ENCODE results near the gene GRK5. TPM values are rescaled to one million over a fixed set of nuclear protein-coding genes. Genes with fewer than 3 reads are reported as not detected.

Gene GRK5
- total and polyA plus RNA-seq, 2 donors = 23.8 to 27.0 TPM

DNA sequence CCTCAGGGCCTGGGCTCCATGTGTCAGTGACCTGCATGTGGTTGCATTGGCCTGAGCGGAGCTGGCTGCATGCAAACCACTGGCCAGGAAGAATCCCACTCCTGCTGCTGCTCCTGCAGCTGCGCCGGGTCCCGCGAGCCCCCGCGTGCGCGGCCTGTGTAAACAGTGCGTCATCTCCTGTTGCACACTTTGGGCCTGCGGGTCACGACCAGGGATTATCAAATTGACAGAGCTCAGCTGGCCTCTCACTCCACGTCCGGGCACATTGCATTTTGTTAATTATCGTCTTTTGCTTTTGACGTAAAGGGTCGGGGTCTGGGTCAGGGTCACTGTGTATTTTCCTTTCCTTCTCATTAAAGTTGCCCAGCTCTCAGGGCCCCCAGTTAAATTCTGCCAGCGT is 202.5 kb downstream of the GRK5 start:
- 57% methylated on average over 18 of the region's 18 CpGs for WGBS
- Histone ChIP-seq H3K4me3 (ENCODE audit: low read depth, low read length) (no peak overlapping the region), H3K27ac (ENCODE audit: low read depth) (peak overlapping the region; percentile 52), H3K4me1 (ENCODE audit: insufficient read depth) (no peaks in the 10 kb centered on the region), H3K36me3 (ENCODE audit: insufficient read depth) (no peaks in the 10 kb centered on the region)
- DNase-seq (ENCODE audit: extremely low spot score) = no peak

GRCh38 chr10:119410361-119411116 is 203.2 kb downstream of the GRK5 start:
- H3K36me3 ChIP-seq (ENCODE audit: insufficient read depth) = no peaks in the 10 kb centered on the region
- no peaks in the 10 kb centered on the region for H3K4me1 ChIP-seq (ENCODE audit: insufficient read depth)
- H3K4me3 ChIP-seq (ENCODE audit: low read depth, low read length) = no peak overlapping the region
- peak overlapping the region; percentile 52 for H3K27ac ChIP-seq (ENCODE audit: low read depth)
- no peak for DNase-seq (ENCODE audit: extremely low spot score)
- WGBS = 87% methylated on average over 9 of the region's 9 CpGs

GRCh38 chr10:119412244-119413092 is 205.1 kb downstream of the GRK5 start:
- DNase-seq (ENCODE audit: extremely low spot score) = no peak
- no peak overlapping the region for H3K4me3 ChIP-seq (ENCODE audit: low read depth, low read length)
- 32% methylated on average over 31 of the region's 31 CpGs for WGBS
- H3K4me1 ChIP-seq (ENCODE audit: insufficient read depth) = no peaks in the 10 kb centered on the region
- no peak overlapping the region for H3K27ac ChIP-seq (ENCODE audit: low read depth)
- H3K36me3 ChIP-seq (ENCODE audit: insufficient read depth) = no peaks in the 10 kb centered on the region

DNA sequence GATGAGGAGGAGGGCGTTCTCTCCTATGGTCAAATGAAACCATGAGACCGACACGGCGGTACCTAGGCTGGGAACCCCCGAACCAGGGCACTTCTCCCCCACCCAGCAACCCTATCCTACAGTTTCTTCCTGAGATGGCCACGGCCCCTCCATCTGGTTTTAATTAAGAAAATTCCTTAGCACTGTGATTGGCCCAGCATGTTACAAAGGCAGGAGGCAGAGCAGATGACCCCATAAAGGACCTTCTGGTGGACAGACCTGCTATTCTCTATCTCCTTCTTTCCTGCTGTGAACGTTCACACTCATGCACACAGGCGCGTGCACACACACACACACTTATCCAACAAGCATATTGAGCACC is 205.7 kb downstream of the GRK5 start:
- no peak for DNase-seq (ENCODE audit: extremely low spot score)
- Histone ChIP-seq H3K27ac (ENCODE audit: low read depth) (no peak overlapping the region), H3K36me3 (ENCODE audit: insufficient read depth) (no peaks in the 10 kb centered on the region), H3K4me3 (ENCODE audit: low read depth, low read length) (no peak overlapping the region), H3K4me1 (ENCODE audit: insufficient read depth) (no peaks in the 10 kb centered on the region)
- WGBS = 87% methylated on average over 9 of the region's 9 CpGs

GRCh38 chr10:119413471-119414080 is 206.2 kb downstream of the GRK5 start:
- DNase-seq (ENCODE audit: extremely low spot score) = no peak
- Histone ChIP-seq H3K27ac (ENCODE audit: low read depth) (no peak overlapping the region), H3K4me3 (ENCODE audit: low read depth, low read length) (no peak overlapping the region), H3K4me1 (ENCODE audit: insufficient read depth) (no peaks in the 10 kb centered on the region), H3K36me3 (ENCODE audit: insufficient read depth) (no peaks in the 10 kb centered on the region)
- WGBS = 75% methylated on average over 20 of the region's 20 CpGs

DNA sequence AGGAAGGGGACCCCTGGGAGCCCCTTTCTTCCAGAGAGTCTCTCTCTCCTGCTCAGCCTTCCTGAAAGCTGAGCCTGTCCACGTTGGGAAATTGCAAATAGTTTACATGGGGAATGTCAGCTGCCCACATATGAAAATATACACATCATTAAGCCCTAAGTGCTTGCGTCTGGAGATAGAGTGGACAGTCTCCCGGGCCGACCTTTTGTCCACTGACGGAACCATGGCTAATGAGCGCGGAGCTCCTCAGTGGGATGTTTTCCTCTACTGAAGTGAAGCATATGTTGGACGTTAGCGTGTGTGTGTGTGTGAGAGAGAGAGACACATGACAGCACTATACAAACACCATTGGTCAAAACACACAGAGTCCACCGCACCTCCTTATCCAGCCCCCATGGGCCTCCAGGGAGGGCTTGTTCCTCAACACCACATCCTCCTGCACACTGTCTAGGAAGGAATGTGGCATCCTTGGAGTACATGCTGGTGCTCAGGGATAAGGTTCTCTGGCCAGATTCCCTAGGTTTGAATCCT is 206.8 kb downstream of the GRK5 start:
- 60% methylated on average over 10 of the region's 10 CpGs for WGBS
- no peaks in the 10 kb centered on the region for H3K36me3 ChIP-seq (ENCODE audit: insufficient read depth)
- DNase-seq (ENCODE audit: extremely low spot score) = no peak
- H3K4me1 ChIP-seq (ENCODE audit: insufficient read depth) = no peaks in the 10 kb centered on the region
- H3K27ac ChIP-seq (ENCODE audit: low read depth) = no peak overlapping the region
- no peak overlapping the region for H3K4me3 ChIP-seq (ENCODE audit: low read depth, low read length)

DNA sequence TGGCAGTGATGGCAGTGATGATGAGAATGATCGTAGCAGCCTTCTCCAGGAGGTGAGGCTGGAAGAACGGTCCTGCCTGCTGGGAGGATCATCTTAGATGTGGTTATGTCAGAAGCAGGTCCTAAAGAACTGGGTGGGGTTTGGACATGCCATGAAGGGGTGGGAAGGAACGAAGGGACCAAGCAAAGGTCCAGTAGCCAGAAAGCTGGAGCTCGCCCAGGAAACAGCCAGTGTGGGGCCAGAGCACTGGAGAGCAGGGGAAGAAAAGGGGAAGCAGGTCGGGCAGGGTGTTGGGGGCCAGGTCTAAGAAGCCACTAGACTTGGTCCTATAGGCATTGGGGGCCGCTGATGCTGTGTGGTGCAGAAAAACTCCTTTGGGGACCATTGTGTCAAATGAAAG is 207.8 kb downstream of the GRK5 start:
- H3K36me3 ChIP-seq (ENCODE audit: insufficient read depth) = no peaks in the 10 kb centered on the region
- DNase-seq (ENCODE audit: extremely low spot score) = no peak
- H3K4me3 ChIP-seq (ENCODE audit: low read depth, low read length) = no peak overlapping the region
- no peak overlapping the region for H3K27ac ChIP-seq (ENCODE audit: low read depth)
- WGBS = 91% methylated on average over 6 of the region's 6 CpGs
- no peaks in the 10 kb centered on the region for H3K4me1 ChIP-seq (ENCODE audit: insufficient read depth)

GRCh38 chr10:119415536-119416503 is 208.4 kb downstream of the GRK5 start:
- Histone ChIP-seq H3K36me3 (ENCODE audit: insufficient read depth) (no peaks in the 10 kb centered on the region), H3K27ac (ENCODE audit: low read depth) (no peak overlapping the region), H3K4me3 (ENCODE audit: low read depth, low read length) (no peak overlapping the region), H3K4me1 (ENCODE audit: insufficient read depth) (no peaks in the 10 kb centered on the region)
- DNase-seq (ENCODE audit: extremely low spot score) = no peak
- 93% methylated on average over 21 of the region's 21 CpGs for WGBS

GRCh38 chr10:119416855-119417254 is 209.5 kb downstream of the GRK5 start:
- DNase-seq (ENCODE audit: extremely low spot score) = no peak
- Histone ChIP-seq H3K4me3 (ENCODE audit: low read depth, low read length) (no peak overlapping the region), H3K27ac (ENCODE audit: low read depth) (no peak overlapping the region), H3K36me3 (ENCODE audit: insufficient read depth) (no peaks in the 10 kb centered on the region), H3K4me1 (ENCODE audit: insufficient read depth) (no peaks in the 10 kb centered on the region)
- WGBS = 63% methylated on average over 10 of the region's 10 CpGs

DNA sequence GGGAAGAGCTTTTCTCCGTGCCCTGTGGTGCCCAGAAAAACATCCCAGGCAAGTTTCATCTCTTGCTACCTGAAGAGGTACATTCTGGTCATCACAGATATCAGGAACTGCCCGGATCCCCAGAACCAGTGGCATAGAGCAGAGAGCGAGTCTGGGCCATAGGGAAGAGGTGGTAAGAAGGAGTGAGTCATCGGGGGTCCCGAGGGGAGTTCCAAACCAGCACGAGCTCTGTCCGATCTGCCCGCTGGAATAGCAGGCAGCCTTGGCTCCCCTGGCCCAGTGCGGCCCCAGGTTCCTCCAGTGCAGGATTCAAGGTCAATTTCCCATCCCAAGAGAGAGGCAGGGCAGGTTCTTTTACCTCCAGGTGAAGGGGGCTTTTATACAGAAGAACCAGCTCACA is 210.5 kb downstream of the GRK5 start:
- Histone ChIP-seq H3K4me3 (ENCODE audit: low read depth, low read length) (no peak overlapping the region), H3K27ac (ENCODE audit: low read depth) (no peak overlapping the region), H3K4me1 (ENCODE audit: insufficient read depth) (no peaks in the 10 kb centered on the region), H3K36me3 (ENCODE audit: insufficient read depth) (no peaks in the 10 kb centered on the region)
- 93% methylated on average over 9 of the region's 9 CpGs for WGBS
- no peak for DNase-seq (ENCODE audit: extremely low spot score)

DNA sequence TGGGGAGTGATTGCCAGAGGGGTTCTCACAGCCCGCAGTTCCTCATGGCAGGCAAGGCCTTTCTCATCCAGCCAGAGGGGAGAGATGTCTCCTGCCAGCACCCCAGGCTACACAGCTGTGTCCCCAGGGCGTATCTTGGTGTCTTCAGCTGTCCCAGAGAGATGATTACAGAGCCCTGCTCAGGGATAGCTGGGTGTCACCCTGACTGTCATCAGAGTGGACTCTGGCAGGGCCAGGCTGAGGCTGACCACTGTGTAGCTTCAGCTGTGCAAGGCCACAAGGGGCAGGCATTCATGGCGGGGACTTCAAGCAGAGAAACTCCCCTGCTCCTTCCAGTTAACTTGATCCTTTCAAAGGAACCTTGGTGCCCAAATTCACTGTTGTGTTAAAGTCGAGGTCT is 211.0 kb downstream of the GRK5 start:
- WGBS = 88% methylated on average over 4 of the region's 4 CpGs
- no peak for DNase-seq (ENCODE audit: extremely low spot score)

DNA sequence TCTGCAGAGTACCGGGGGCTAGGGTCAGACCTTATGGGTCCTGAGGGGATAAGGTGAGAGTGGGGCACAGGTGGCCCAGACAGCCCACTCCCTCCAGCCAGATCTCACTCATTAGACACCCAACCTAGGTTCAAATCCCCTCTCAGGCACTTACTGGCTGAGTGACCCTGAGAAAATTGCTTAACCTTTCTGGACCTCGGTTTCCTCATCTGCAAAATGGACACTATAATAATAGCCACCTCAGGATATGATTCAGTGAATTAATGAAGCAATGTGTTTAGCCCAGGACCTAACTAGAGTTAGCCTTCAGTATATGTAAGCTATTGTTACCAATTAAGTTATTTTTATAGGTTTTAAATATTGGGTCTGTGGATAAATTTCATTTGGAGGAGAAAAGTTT is 212.6 kb downstream of the GRK5 start:
- no peak overlapping the region for H3K4me3 ChIP-seq (ENCODE audit: low read depth, low read length)
- no peaks in the 10 kb centered on the region for H3K4me1 ChIP-seq (ENCODE audit: insufficient read depth)
- WGBS = 94% methylated on average over 2 of the region's 2 CpGs
- H3K27ac ChIP-seq (ENCODE audit: low read depth) = no peak overlapping the region
- DNase-seq (ENCODE audit: extremely low spot score) = no peak
- no peaks in the 10 kb centered on the region for H3K36me3 ChIP-seq (ENCODE audit: insufficient read depth)

More for the DNA sequence above, 211.0 kb downstream of the GRK5 start:
- no peaks in the 10 kb centered on the region for H3K4me1 ChIP-seq (ENCODE audit: insufficient read depth)
- H3K36me3 ChIP-seq (ENCODE audit: insufficient read depth) = no peaks in the 10 kb centered on the region
- H3K27ac ChIP-seq (ENCODE audit: low read depth) = no peak overlapping the region
- H3K4me3 ChIP-seq (ENCODE audit: low read depth, low read length) = no peak overlapping the region
